Measurements from ENCODE around the gene NPIPB2. TPM values are rescaled to one million over a fixed set of nuclear protein-coding genes. Genes with fewer than 3 reads are reported as not detected.
"Not testable (repeated sequence)": the region's sequence is repeated elsewhere in the genome, so short reads cannot be mapped to it uniquely, and the experiment has no call there.

NPIPB2 gene
- total RNA-seq, 1 experiment from 2014 or later = 10.3 TPM

DNA sequence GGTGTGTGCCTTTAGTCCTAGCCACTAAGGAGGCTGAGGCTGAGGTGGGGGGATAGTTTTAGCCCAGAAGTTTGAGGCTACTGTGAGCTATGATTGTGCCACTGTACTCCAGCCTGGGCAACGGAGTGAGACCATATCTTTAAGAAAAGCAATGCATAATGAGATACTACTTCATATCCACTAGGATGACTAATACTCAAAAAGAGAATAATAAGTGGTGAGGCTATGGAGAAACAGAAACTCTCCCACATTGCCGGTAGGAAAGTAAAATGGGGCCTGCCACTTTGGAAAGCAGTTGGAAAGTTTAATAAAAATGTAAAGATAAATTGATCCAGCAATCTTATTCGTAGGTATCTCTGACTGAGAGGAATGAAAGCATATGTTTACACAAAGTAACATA, 4.6 kb upstream of the NPIPB2 start:
- in situ Hi-C loops (cut with HindIII; ENCODE audit: low pct_unique_long_range_greater_than_20kb, low sequenced_read_pairs) (no loop called here), intact Hi-C loops (cut with micrococcal nuclease; ENCODE audit: unreplicated experiment) (loop anchor here (5.0 kb wide), 1 partner anchor 121 kb away; no protein-coding TSS in a partner anchor)
- POLR2A ChIA-PET = interaction anchor here (0.7 kb wide), 1 partner anchor 1009 kb away, joined by 6 read pairs; no protein-coding TSS in a partner anchor
- Histone ChIP-seq H3K27ac (ENCODE audit: low read length) (no peak overlapping the region), H3K4me1 (ENCODE audit: control insufficient read depth, insufficient read depth, low read length) (0 out of 2 replicates have a peak, but pooled peaks cover 3% of the 10 kb centered on the region), H3K9me3 (ENCODE audit: control insufficient read depth, insufficient read depth, low read depth, low read length) (no peaks in the 10 kb centered on the region), H3K27me3 (ENCODE audit: control insufficient read depth, insufficient read depth, low read length) (no peaks in the 10 kb centered on the region), H3K36me3 (ENCODE audit: control insufficient read depth, insufficient read depth, low read length) (no peaks in the 10 kb centered on the region), H3K4me3 (ENCODE audit: low read depth in 2 of 2, low read length in 2 of 2) (no peak overlapping the region)
- ATAC-seq (no peak), DNase-seq (ENCODE audit: low read depth, low spot score) (no peak)
- no peak for TF ChIP-seq CTCF (IDR thresholded peaks at IDR 0.05)
- TF ChIP-seq POLR2AphosphoS5 (IDR thresholded peaks at IDR 0.05; ENCODE audit: low read depth, low read length) = no peak
- TF ChIP-seq, protein P1, sequence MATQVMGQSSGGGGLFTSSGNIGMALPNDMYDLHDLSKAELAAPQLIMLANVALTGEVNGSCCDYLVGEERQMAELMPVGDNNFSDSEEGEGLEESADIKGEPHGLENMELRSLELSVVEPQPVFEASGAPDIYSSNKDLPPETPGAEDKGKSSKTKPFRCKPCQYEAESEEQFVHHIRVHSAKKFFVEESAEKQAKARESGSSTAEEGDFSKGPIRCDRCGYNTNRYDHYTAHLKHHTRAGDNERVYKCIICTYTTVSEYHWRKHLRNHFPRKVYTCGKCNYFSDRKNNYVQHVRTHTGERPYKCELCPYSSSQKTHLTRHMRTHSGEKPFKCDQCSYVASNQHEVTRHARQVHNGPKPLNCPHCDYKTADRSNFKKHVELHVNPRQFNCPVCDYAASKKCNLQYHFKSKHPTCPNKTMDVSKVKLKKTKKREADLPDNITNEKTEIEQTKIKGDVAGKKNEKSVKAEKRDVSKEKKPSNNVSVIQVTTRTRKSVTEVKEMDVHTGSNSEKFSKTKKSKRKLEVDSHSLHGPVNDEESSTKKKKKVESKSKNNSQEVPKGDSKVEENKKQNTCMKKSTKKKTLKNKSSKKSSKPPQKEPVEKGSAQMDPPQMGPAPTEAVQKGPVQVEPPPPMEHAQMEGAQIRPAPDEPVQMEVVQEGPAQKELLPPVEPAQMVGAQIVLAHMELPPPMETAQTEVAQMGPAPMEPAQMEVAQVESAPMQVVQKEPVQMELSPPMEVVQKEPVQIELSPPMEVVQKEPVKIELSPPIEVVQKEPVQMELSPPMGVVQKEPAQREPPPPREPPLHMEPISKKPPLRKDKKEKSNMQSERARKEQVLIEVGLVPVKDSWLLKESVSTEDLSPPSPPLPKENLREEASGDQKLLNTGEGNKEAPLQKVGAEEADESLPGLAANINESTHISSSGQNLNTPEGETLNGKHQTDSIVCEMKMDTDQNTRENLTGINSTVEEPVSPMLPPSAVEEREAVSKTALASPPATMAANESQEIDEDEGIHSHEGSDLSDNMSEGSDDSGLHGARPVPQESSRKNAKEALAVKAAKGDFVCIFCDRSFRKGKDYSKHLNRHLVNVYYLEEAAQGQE (IDR thresholded peaks at IDR 0.05; ENCODE audit: insufficient read depth in 1 of 2, low read depth in 2 of 2, low read length in 1 of 2) = no peak
- TF ChIP-seq TCF7L2 (IDR thresholded peaks at IDR 0.05; ENCODE audit: low read depth, low read length) = no peak
- no peak for TF ChIP-seq SIN3A (IDR thresholded peaks at IDR 0.05; ENCODE audit: borderline replicate concordance, insufficient read depth, low read depth, low read length)
- no TSS peak for BruUV-seq (replicated peaks)
- CTCF ChIA-PET = no interaction called here

DNA sequence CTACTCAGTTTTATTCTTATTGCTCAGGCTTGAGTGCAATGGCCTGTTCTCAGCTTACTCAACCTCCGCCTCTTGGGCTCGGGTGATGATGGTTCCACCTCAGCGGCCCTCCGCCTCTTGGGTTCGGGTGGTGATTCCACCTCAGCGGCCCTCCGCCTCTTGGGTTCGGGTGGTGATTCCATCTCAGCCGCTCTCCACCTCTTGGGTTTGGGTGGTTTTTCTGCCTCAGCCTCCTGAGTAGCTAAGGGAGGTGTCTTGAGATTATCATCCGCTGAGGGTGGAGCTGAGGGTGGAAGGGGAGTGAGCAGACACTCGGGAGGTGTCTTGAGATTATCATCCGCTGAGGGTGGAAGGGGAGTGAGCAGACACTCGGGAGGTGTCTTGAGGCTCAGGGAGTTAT, 14.5 kb downstream of the NPIPB2 start:
- BruUV-seq (replicated peaks); POLR2A ChIA-PET; H3K4me1 ChIP-seq (ENCODE audit: control insufficient read depth, insufficient read depth, low read length); ATAC-seq; in situ Hi-C loops (cut with HindIII; ENCODE audit: low pct_unique_long_range_greater_than_20kb, low sequenced_read_pairs); H3K9me3 ChIP-seq (ENCODE audit: control insufficient read depth, insufficient read depth, low read depth, low read length); H3K27me3 ChIP-seq (ENCODE audit: control insufficient read depth, insufficient read depth, low read length); H3K36me3 ChIP-seq (ENCODE audit: control insufficient read depth, insufficient read depth, low read length); CTCF ChIA-PET; DNase-seq (ENCODE audit: low read depth, low spot score); intact Hi-C loops (cut with micrococcal nuclease; ENCODE audit: unreplicated experiment); H3K27ac ChIP-seq (ENCODE audit: low read length); H3K4me3 ChIP-seq (ENCODE audit: low read depth in 2 of 2, low read length in 2 of 2): not testable (repeated sequence)

GRCh38 chr16:11924046-11924445, 17.8 kb downstream of the NPIPB2 start:
- ATAC-seq; POLR2A ChIA-PET; H3K27ac ChIP-seq (ENCODE audit: low read length); BruUV-seq (replicated peaks); H3K36me3 ChIP-seq (ENCODE audit: control insufficient read depth, insufficient read depth, low read length); in situ Hi-C loops (cut with HindIII; ENCODE audit: low pct_unique_long_range_greater_than_20kb, low sequenced_read_pairs); H3K4me3 ChIP-seq (ENCODE audit: low read depth in 2 of 2, low read length in 2 of 2); intact Hi-C loops (cut with micrococcal nuclease; ENCODE audit: unreplicated experiment); H3K9me3 ChIP-seq (ENCODE audit: control insufficient read depth, insufficient read depth, low read depth, low read length); H3K4me1 ChIP-seq (ENCODE audit: control insufficient read depth, insufficient read depth, low read length); CTCF ChIA-PET; DNase-seq (ENCODE audit: low read depth, low spot score); H3K27me3 ChIP-seq (ENCODE audit: control insufficient read depth, insufficient read depth, low read length): not testable (repeated sequence)

Measured in Panc1 (cell line).